Activated CD8-positive, alpha-beta memory T cell treated with anti-CD3 and anti-CD28 coated beads, Interleukin-2, amount 10 ng/mL, durations not matched to agents 7 days and 5 days (primary cell): ENCODE data around the gene MVD. TPM values are rescaled to one million over a fixed set of nuclear protein-coding genes. Genes with fewer than 3 reads are reported as not detected.

Experiments used
- ATAC-seq: fragments of 150-1000 bp; cut with Tn5 transposase; one replicate; pipeline ENCODE4 v1.10.0; 2021; ENCODE audit warnings: moderate library complexity
- CTCF ChIA-PET: fragments of 350-600 bp; sonication (Branson Sonifier 250); formaldehyde crosslinking; loops from one replicate; lab custom pipeline; 2021; ENCODE audit warnings: antibody characterized with exemption; lab: Charles Lee
- DNase-seq: peaks from one replicate; pipeline ENCODE4 v3.0.0-alpha.2; 2020
- H3K27ac Mint-ChIP-seq: one replicate; pipeline ENCODE4 v1.8.0; 2021; ENCODE audit warnings: mild to moderate bottlenecking, mixed read lengths
- H3K27me3 Mint-ChIP-seq: one replicate; pipeline ENCODE4 v1.8.0; 2021; ENCODE audit warnings: mixed read lengths
- H3K36me3 Mint-ChIP-seq: one replicate; pipeline ENCODE4 v1.8.0; 2021; ENCODE audit warnings: mild to moderate bottlenecking, mixed read lengths
- H3K4me1 Mint-ChIP-seq: one replicate; pipeline ENCODE4 v1.8.0; 2021; ENCODE audit warnings: mixed read lengths
- H3K4me3 Mint-ChIP-seq: one replicate; pipeline ENCODE4 v1.8.0; 2021; ENCODE audit warnings: mild to moderate bottlenecking, moderate library complexity, mixed read lengths
- H3K9me3 Mint-ChIP-seq: one replicate; pipeline ENCODE4 v1.8.0; 2022; ENCODE audit warnings: low read depth, mixed read lengths
- total RNA-seq, 2 experiments: library from RNA; stranded (reverse); gene quantifications; one replicate each; pipeline ENCODE4 v1.2.3, GENCODE V29; 2021

Gene MVD
- 100 to 1,000 TPM; 112 to 134 TPM for total RNA-seq

DNA sequence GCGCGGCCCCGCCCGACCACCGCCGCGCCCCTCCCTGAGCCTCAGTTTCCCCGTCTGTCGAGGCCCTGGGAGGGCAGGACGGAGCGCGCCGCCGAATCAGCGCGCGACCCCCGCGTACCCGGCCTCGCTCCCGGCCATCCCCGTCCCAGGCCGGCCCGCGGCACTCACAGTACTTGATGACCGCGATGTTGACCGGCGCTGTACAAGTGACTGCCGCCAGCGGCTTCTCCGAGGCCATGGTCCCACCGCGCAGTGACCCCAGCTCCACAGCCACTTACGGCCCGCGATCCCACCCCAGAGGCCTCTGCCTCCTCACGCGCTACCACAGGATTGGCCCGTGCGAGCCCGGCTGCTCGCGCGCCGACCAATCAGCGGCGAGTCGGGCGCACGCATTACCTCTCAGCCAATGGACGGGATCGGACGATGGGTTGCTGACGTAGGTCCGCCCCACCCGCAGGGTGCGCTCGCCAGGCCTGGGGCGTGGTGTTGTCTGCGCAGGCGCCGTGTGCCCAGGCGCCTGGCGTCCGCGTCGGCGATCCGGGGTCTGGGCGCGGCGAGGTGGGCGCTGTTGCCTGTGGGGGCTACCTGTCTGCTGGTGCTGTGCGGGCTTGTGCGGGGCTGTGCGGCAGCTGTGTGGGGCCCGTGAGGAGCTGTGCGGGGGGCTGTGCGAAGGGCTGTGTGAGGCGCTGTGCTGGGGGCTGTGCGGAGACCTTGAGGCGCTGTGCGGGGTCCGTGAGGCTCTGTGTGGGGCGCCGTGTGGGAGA is at the start of gene MVD:
TSS of gene MVD (minus strand) at position 249 of the 764 bp plus-strand sequence. CDS start at position 238, 11 bp downstream.
- ATAC-seq (peak; percentile 99), DNase-seq (peak; percentile 98)
- peaks cover 4% of the 10 kb centered on the region for H3K36me3 Mint-ChIP-seq
- peak within 1 kb of the TSS; percentile 85 for H3K4me3 Mint-ChIP-seq
- H3K27me3 Mint-ChIP-seq = no peaks in the 10 kb centered on the region
- H3K4me1 Mint-ChIP-seq = peaks cover 21% of the 10 kb centered on the region
- H3K9me3 Mint-ChIP-seq = no peaks in the 10 kb centered on the region
- CTCF ChIA-PET = interaction anchor here (0.8 to 1.6 kb wide), 7 partner anchors 8 to 84 kb away, joined by 3 to 9 read pairs (median 4); no protein-coding TSS in a partner anchor
- H3K27ac Mint-ChIP-seq = peak within 1 kb of the TSS; percentile 89

DNA sequence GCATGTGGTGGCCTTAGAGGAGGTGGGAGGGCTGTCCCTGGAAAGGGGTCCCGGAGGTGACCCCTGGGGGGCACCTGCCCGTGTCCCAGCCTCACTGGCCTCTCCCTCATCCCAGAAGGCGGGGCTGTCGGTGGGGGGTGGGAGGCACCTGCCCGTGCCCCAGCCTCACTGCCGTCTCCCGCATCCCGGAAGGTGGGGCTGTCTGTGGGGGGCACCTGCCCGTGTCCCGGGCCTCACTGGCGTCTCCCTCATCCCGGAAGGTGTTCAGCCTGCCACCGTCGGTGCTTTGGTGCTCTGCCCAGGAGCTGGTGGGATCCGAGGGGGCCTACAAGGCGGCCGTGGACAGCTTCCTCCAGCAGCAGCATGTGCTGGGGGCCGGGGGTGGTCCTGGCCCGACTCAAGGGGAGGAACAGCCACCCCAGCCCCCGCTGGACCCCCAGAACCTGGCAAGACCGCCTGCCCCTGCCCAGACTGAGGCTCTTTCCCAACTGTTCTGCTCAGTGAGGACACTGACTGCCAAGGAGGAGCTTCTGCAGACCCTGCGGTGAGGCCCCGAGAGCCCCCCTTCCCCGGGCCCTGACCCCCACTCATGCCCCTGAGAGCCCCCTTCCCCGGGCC is 49.6 kb upstream of the MVD start:
- DNase-seq (no peak), ATAC-seq (no peak)
- Mint-ChIP-seq H3K4me1 (peaks cover 4% of the 10 kb centered on the region), H3K27me3 (no peaks in the 10 kb centered on the region), H3K36me3 (peaks cover 14% of the 10 kb centered on the region), H3K27ac (no peak overlapping the region), H3K9me3 (no peaks in the 10 kb centered on the region), H3K4me3 (no peak overlapping the region)
- CTCF ChIA-PET = no interaction called here

- no peak overlapping the region for H3K27ac Mint-ChIP-seq
- ATAC-seq = no peak
Observed at GRCh38 chr16:88711750-88712340, 49.0 kb upstream of the MVD start.

GRCh38 chr16:88710556-88710955 is 47.7 kb upstream of the MVD start:
- no peak overlapping the region for H3K4me3 Mint-ChIP-seq
- peak overlapping the region; percentile 24 for H3K27ac Mint-ChIP-seq

More at GRCh38 chr16:88711750-88712340, 49.0 kb upstream of the MVD start:
- CTCF ChIA-PET = interaction anchor here (2.6 kb wide), 1 partner anchor 25 kb away, joined by 8 read pairs; no protein-coding TSS in a partner anchor
- Mint-ChIP-seq H3K27me3 (no peaks in the 10 kb centered on the region), H3K4me1 (peaks cover 10% of the 10 kb centered on the region), H3K9me3 (no peaks in the 10 kb centered on the region), H3K4me3 (no peak overlapping the region), H3K36me3 (peaks cover 8% of the 10 kb centered on the region)
- no peak for DNase-seq

GRCh38 chr16:88706965-88707826 is 44.3 kb upstream of the MVD start:
- Mint-ChIP-seq H3K27me3 (no peaks in the 10 kb centered on the region), H3K4me3 (peak overlapping the region; percentile 77), H3K4me1 (peaks cover 38% of the 10 kb centered on the region), H3K27ac (peak overlapping the region; percentile 48), H3K36me3 (peaks cover 6% of the 10 kb centered on the region), H3K9me3 (no peaks in the 10 kb centered on the region)
- DNase-seq (no peak), ATAC-seq (no peak)
- CTCF ChIA-PET = interaction anchor here (1.0 to 2.0 kb wide), 5 partner anchors 10 to 87 kb away, joined by 3 to 16 read pairs (median 5); no protein-coding TSS in a partner anchor

More at GRCh38 chr16:88710556-88710955, 47.7 kb upstream of the MVD start:
- Mint-ChIP-seq H3K9me3 (no peaks in the 10 kb centered on the region), H3K4me1 (peaks cover 11% of the 10 kb centered on the region), H3K27me3 (no peaks in the 10 kb centered on the region), H3K36me3 (peaks cover 3% of the 10 kb centered on the region)
- CTCF ChIA-PET = interaction anchor here (2.6 kb wide), 1 partner anchor 27 kb away, joined by 8 read pairs; no protein-coding TSS in a partner anchor
- DNase-seq (no peak), ATAC-seq (no peak)

GRCh38 chr16:88706229-88706964 is 43.5 kb upstream of the MVD start, which contains the start of the genes CTU2 and RNF166:
Gene CTU2 (plus strand): TSS chr16:88706503. CDS start chr16:88706531, 28 bp downstream.
Gene RNF166 (minus strand): TSS chr16:88706408. CDS start chr16:88706325, 83 bp downstream.
- H3K36me3 Mint-ChIP-seq = peaks cover 6% of the 10 kb centered on the region
- no peaks in the 10 kb centered on the region for H3K9me3 Mint-ChIP-seq
- H3K4me1 Mint-ChIP-seq = peaks cover 46% of the 10 kb centered on the region
- CTCF ChIA-PET = interaction anchor here (1.0 to 3.4 kb wide), 5 partner anchors 11 to 87 kb away, joined by 3 to 17 read pairs (median 5); no protein-coding TSS in a partner anchor
- H3K4me3 Mint-ChIP-seq = peak within 1 kb of the TSS; percentile 89
- no peaks in the 10 kb centered on the region for H3K27me3 Mint-ChIP-seq
- peak; percentile 95 for DNase-seq
- ATAC-seq = peak; percentile 70
- peak within 1 kb of the TSS; percentile 98 for H3K27ac Mint-ChIP-seq

GRCh38 chr16:88705801-88706228 is 42.9 kb upstream of the MVD start:
- DNase-seq = no peak
- H3K4me3 Mint-ChIP-seq = peak overlapping the region; percentile 89
- CTCF ChIA-PET = interaction anchor here (1.1 to 6.2 kb wide), 4 partner anchors 19 to 72 kb away, joined by 3 to 58 read pairs (median 10); partner anchors contain the start of gene SNAI3
- H3K36me3 Mint-ChIP-seq = peaks cover 6% of the 10 kb centered on the region
- H3K4me1 Mint-ChIP-seq = peaks cover 48% of the 10 kb centered on the region
- ATAC-seq = peak; percentile 3
- H3K27me3 Mint-ChIP-seq = no peaks in the 10 kb centered on the region
- no peaks in the 10 kb centered on the region for H3K9me3 Mint-ChIP-seq
- H3K27ac Mint-ChIP-seq = peak overlapping the region; percentile 98

- H3K36me3 Mint-ChIP-seq = peaks cover 6% of the 10 kb centered on the region
- ATAC-seq (no peak), DNase-seq (peak; percentile 61)
- peaks cover 53% of the 10 kb centered on the region for H3K4me1 Mint-ChIP-seq
- H3K4me3 Mint-ChIP-seq = peak overlapping the region; percentile 89
- no peaks in the 10 kb centered on the region for H3K27me3 Mint-ChIP-seq
- CTCF ChIA-PET = interaction anchor here (0.7 to 6.2 kb wide), 8 partner anchors 19 to 152 kb away, joined by 3 to 58 read pairs (median 4); partner anchors contain the start of genes CDT1 and SNAI3
- H3K9me3 Mint-ChIP-seq = no peaks in the 10 kb centered on the region
- peak overlapping the region; percentile 98 for H3K27ac Mint-ChIP-seq
Observed at GRCh38 chr16:88705076-88705684, 42.3 kb upstream of the MVD start.

DNA sequence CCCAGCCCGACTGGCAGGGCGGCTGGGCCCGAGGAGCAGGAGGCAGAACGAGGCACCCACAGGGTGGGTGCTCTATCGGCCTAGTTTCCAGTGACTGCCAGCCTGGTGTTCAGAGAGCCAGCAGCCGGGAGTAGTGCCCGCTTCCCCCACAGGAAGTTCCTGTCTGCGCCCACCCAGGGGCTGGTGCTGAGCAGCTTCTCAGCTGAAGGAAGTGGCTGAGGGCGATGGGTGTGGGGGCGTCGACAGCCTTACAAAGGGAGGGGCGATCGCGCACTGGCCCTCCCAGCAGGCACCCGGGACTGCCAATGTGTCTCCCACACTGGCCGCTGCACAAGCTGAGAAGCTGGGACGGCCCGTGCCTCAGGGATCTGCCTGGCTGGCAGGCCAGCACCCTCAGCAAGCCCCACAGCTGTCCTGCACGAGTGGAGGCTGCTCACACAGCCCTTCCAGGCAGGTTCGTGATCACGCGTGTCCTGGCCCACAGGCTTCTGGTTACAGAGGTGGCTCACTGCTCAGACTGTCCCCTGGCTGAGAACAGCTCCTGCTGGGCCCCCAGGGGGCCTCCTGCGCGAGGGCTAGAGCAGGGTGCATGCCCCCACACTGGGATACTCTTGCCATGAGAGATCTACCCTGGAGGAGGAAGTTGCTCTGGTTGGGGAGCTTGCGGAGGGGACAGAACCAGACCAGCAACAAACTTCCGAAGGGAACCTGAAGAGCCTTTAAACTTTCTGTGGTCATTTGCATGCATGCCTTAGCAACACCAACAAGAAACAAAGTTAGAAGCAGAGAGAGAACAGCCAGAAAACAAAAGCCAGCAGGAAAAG is 40.8 kb upstream of the MVD start:
- Mint-ChIP-seq H3K36me3 (peaks cover 15% of the 10 kb centered on the region), H3K9me3 (no peaks in the 10 kb centered on the region), H3K27me3 (no peaks in the 10 kb centered on the region), H3K4me1 (peaks cover 62% of the 10 kb centered on the region), H3K27ac (peak overlapping the region; percentile 98), H3K4me3 (peak overlapping the region; percentile 89)
- ATAC-seq = peak; percentile 48
- peak; percentile 93 for DNase-seq
- CTCF ChIA-PET = interaction anchor here (0.7 to 6.2 kb wide), 8 partner anchors 17 to 154 kb away, joined by 3 to 58 read pairs (median 5); partner anchors contain the start of genes GALNS, SNAI3 and TRAPPC2L

DNA sequence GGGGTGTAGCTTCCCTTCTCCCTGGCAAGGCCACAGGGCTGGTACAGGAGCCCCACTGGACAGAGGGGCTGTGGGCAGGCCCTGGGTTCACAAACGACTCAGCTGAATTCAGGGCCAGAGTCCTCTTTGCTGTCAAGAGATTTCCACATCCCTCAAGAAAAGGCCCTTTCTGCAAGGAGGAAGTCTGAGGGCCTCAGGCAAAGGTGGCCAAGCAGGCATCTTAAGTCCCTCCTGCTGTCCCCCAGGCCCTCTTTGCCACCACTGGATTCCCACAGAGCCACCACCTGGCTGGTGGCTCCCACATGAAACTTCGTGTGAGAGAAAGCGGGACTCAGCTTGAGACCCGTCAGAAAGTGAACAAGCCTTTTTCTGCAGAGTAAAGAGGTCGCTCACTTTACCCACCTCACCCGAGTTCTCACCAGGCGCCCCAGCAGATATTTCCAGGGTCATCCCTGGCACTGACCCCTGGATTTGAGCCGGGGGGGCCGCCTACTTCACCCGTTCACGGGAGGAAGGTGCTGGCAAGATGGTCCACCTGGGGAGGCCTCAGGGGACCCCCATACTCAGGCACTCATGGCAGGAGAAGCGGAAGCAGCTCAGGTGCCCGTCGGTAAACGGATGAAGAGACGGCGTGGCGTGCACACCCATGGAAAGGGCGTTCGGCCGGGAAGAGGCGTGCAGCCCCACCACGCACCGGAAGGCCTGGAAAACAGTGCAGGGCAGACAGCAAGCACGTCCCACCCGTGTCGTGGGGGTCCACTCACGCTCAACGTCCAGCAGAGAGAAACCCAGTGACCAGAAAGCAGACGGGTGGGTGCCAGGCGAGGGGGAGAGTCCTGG is 39.7 kb upstream of the MVD start:
- Mint-ChIP-seq H3K27me3 (no peaks in the 10 kb centered on the region), H3K9me3 (no peaks in the 10 kb centered on the region), H3K4me3 (peak overlapping the region; percentile 89), H3K36me3 (peaks cover 22% of the 10 kb centered on the region), H3K4me1 (peaks cover 68% of the 10 kb centered on the region), H3K27ac (peak overlapping the region; percentile 98)
- DNase-seq (peak; percentile 55), ATAC-seq (no peak)
- CTCF ChIA-PET = interaction anchor here (0.5 to 6.2 kb wide), 13 partner anchors 16 to 132 kb away, joined by 3 to 58 read pairs (median 4); partner anchors contain the start of genes CYBA, SNAI3 and ZC3H18
